ENCODE results near the gene SEMA4B.

DNA sequence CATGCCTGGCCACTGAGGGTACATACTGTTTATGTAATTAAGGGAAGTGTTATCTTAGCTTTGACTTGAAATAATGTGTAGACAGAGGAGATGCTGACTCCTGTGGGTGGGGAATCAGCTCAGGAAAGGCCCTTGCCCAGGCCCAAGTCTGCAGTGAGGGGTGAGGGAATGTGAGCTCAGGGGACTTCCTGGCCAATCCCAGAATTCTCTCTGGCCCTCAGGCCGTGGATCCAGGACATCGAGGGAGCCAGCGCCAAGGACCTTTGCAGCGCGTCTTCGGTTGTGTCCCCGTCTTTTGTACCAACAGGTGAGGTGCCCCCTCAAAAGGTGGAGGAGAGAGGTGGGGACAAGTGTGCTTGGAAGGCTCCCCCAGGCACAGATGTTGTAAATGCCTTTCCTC, 26.2 kb downstream of the SEMA4B start:
- TF ChIP-seq ZNF263 (CRISPR knock-in tag; IDR thresholded peaks at IDR 0.05; ENCODE audit: borderline replicate concordance), result no peak
- TF ChIP-seq MCM3 (IDR thresholded peaks at IDR 0.05), result no peak
- no peak for TF ChIP-seq SNIP1 (IDR thresholded peaks at IDR 0.05; ENCODE audit: low read depth)
- no peak for TF ChIP-seq ZNF24 (IDR thresholded peaks at IDR 0.05)
- TF ChIP-seq, protein P1, sequence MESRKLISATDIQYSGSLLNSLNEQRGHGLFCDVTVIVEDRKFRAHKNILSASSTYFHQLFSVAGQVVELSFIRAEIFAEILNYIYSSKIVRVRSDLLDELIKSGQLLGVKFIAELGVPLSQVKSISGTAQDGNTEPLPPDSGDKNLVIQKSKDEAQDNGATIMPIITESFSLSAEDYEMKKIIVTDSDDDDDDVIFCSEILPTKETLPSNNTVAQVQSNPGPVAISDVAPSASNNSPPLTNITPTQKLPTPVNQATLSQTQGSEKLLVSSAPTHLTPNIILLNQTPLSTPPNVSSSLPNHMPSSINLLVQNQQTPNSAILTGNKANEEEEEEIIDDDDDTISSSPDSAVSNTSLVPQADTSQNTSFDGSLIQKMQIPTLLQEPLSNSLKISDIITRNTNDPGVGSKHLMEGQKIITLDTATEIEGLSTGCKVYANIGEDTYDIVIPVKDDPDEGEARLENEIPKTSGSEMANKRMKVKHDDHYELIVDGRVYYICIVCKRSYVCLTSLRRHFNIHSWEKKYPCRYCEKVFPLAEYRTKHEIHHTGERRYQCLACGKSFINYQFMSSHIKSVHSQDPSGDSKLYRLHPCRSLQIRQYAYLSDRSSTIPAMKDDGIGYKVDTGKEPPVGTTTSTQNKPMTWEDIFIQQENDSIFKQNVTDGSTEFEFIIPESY (CRISPR knock-in tag; IDR thresholded peaks at IDR 0.05), result no peak
- TF ChIP-seq MTA1 (IDR thresholded peaks at IDR 0.05; ENCODE audit: borderline replicate concordance), result no peak
